NT2/D1 (cell line): ENCODE measurements around the gene LAP3.

Experiments
- SUZ12 ChIP-seq: IDR thresholded peaks from 2 replicates; pipeline ENCODE4 v1.6.1; 2011; ENCODE audit not compliant: insufficient read length, insufficient read depth; ENCODE audit errors: extremely low read depth
- YY1 ChIP-seq: IDR thresholded peaks from 2 replicates; pipeline ENCODE4 v1.6.1; 2011; ENCODE audit not compliant: insufficient read length, insufficient read depth
- ZNF274 ChIP-seq: IDR thresholded peaks from 2 replicates; pipeline ENCODE4 v1.6.1; 2011; ENCODE audit warnings: mild to moderate bottlenecking, low read depth, low read length

- no peak for TF ChIP-seq SUZ12
- TF ChIP-seq ZNF274: no peak
- TF ChIP-seq YY1: no peak
Observed at GRCh38 chr4:17546222-17546621, 30.8 kb upstream of the LAP3 start.
